NCI-H2171 (cell line): ENCODE data around the gene CLDN7.

Source experiments
- DNase-seq: peaks from one replicate; lab custom pipeline; 2025; lab: John Stamatoyannopoulos, UW

Gene CLDN7

GRCh38 chr17:7262192-7262934, at the start of gene CLDN7:
TSS of gene CLDN7 (minus strand) at chr17:7262478. CDS start at chr17:7262043, 435 bp downstream.
- peak; percentile 63 for DNase-seq

GRCh38 chr17:7311110-7311705, 48.9 kb upstream of the CLDN7 start:
- DNase-seq: no peak

- no peak for DNase-seq
These were observed 47.4 kb upstream of the CLDN7 start for GRCh38 chr17:7309628-7310027.

GRCh38 chr17:7308625-7309433, 46.6 kb upstream of the CLDN7 start:
- peak; percentile 29 for DNase-seq

GRCh38 chr17:7307686-7308624, 45.7 kb upstream of the CLDN7 start:
- peak; percentile 23 for DNase-seq

GRCh38 chr17:7306911-7307685, 44.8 kb upstream of the CLDN7 start, which contains the start of gene EIF5A:
TSS of gene EIF5A (plus strand) at chr17:7307628. CDS start at chr17:7309636, 2,008 bp downstream.
- peak; percentile 98 for DNase-seq

GRCh38 chr17:7304179-7304578, 41.9 kb upstream of the CLDN7 start:
- no peak for DNase-seq

GRCh38 chr17:7296189-7296861, 34.0 kb upstream of the CLDN7 start:
- DNase-seq: peak; percentile 64

- DNase-seq: no peak
These were observed 33.2 kb upstream of the CLDN7 start for GRCh38 chr17:7295230-7296180.

- DNase-seq: peak; percentile 59
These were observed 32.4 kb upstream of the CLDN7 start, which contains the start of gene YBX2 for GRCh38 chr17:7294614-7295153. TSS of gene YBX2 (minus strand) at chr17:7294639. CDS start at chr17:7294500, 139 bp downstream.

- no peak for DNase-seq
These were observed 31.7 kb upstream of the CLDN7 start for GRCh38 chr17:7293816-7294613.

GRCh38 chr17:7293159-7293558, 30.9 kb upstream of the CLDN7 start:
- DNase-seq: no peak

- DNase-seq: no peak
These were observed 30.5 kb upstream of the CLDN7 start for GRCh38 chr17:7292729-7293128.

GRCh38 chr17:7292194-7292593, 29.9 kb upstream of the CLDN7 start:
- no peak for DNase-seq

- no peak for DNase-seq
These were observed 28.4 kb upstream of the CLDN7 start for GRCh38 chr17:7290685-7291084.

GRCh38 chr17:7290166-7290565, 27.9 kb upstream of the CLDN7 start:
- no peak for DNase-seq

- no peak for DNase-seq
These were observed 27.2 kb upstream of the CLDN7 start for GRCh38 chr17:7289256-7290032.
